BJ (cell line): ENCODE measurements around the gene PDZRN4. TPM values are rescaled to one million over a fixed set of nuclear protein-coding genes. Genes with fewer than 3 reads are reported as not detected.

Source experiments
- CTCF ChIA-PET: fragments of 350-600 bp; formaldehyde crosslinking; extraction: SDS; loops from one replicate; lab custom pipeline; 2021; ENCODE audit warnings: antibody characterized with exemption, inconsistent platforms; lab: Yijun Ruan, JAX
- POLR2A ChIA-PET: fragments of 300-600 bp; sonication (Branson Sonifier 250); formaldehyde crosslinking; extraction: SDS; loops from one replicate; lab custom pipeline; 2021; ENCODE audit warnings: antibody characterized with exemption; lab: Charles Lee
- DNase-seq: peaks from one replicate; pipeline ENCODE4 v3.0.0-alpha.2; 2011; ENCODE audit warnings: low read depth
- H3K27me3 ChIP-seq: 2 replicates; pipeline ENCODE4 v1.6.0; 2011; ENCODE audit warnings: low read length; ENCODE audit not compliant: control insufficient read depth, insufficient read depth
- H3K36me3 ChIP-seq: 2 replicates; pipeline ENCODE4 v1.5.1; 2011; ENCODE audit warnings: low read length; ENCODE audit not compliant: control insufficient read depth, insufficient read depth
- H3K4me3 ChIP-seq: 2 replicates; pipeline ENCODE4 v1.5.1; 2011; ENCODE audit warnings: low read depth, mild to moderate bottlenecking, control low read depth, low read length
- polyA plus RNA-seq: library from polyadenylated mRNA; depleted of rRNA; stranded (reverse); fragments of >200 nt; gene quantifications from 2 replicates; pipeline ENCODE4 v1.2.3, GENCODE V29; 2011
- TF ChIP-seq, protein P1 (sequence below): IDR thresholded peaks from 2 replicates; pipeline ENCODE4 v1.5.1; 2011; ENCODE audit warnings: low read depth, mild to moderate bottlenecking, control low read depth, inconsistent platforms, low read length, moderate library complexity; ENCODE audit not compliant: insufficient read depth

The PDZRN4 gene
- polyA plus RNA-seq, 1 experiment: not detected

DNA sequence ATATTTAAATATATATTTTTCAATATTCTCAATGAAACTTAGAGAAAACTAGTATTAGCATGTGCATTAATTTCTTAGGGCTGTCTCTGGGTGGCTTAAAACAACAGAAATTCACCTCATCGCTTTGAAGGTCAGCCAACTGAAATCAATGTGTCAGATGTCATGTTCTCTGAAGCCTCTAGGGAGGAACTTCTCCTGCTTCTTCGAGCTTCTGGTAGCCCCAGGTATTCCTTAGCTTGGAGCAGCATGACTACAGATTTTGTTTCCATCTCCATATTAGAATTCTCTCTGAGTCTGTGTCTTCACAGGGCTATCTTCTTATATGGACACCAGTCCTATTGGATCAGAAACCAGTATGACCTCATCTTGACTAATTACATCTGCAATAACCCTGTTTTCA, 221.5 kb downstream of the PDZRN4 start:
- CTCF ChIA-PET: no interaction called here
- H3K36me3 ChIP-seq: no peaks in the 10 kb centered on the region
- POLR2A ChIA-PET: no interaction called here
- no peaks in the 10 kb centered on the region for H3K27me3 ChIP-seq
- H3K4me3 ChIP-seq: no peak overlapping the region
- TF ChIP-seq, protein P1, sequence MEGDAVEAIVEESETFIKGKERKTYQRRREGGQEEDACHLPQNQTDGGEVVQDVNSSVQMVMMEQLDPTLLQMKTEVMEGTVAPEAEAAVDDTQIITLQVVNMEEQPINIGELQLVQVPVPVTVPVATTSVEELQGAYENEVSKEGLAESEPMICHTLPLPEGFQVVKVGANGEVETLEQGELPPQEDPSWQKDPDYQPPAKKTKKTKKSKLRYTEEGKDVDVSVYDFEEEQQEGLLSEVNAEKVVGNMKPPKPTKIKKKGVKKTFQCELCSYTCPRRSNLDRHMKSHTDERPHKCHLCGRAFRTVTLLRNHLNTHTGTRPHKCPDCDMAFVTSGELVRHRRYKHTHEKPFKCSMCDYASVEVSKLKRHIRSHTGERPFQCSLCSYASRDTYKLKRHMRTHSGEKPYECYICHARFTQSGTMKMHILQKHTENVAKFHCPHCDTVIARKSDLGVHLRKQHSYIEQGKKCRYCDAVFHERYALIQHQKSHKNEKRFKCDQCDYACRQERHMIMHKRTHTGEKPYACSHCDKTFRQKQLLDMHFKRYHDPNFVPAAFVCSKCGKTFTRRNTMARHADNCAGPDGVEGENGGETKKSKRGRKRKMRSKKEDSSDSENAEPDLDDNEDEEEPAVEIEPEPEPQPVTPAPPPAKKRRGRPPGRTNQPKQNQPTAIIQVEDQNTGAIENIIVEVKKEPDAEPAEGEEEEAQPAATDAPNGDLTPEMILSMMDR: no peak
- DNase-seq: no peak

DNA sequence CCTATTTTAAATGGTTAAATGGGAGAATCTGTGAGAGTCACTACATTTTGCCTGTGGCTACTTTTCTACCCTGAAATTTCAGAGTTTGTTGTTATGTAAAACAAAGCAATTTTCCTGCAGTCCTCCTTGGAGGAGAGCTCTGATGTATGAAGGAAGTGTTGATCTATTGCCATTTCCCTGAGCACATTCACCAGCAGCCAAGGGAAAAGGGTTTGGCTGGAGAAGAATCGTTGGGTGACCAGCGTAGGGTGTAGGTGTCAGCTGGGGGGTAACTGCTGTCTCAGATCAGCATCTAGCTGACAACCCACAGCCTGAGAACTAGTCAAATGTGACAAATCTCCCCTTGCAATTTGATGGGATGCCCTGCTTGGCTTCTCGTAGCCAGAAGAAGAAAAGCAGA, 230.5 kb downstream of the PDZRN4 start:
- no peak for DNase-seq
- no peaks in the 10 kb centered on the region for H3K27me3 ChIP-seq
- H3K36me3 ChIP-seq: no peaks in the 10 kb centered on the region
- POLR2A ChIA-PET: no interaction called here
- TF ChIP-seq, protein P1: no peak
- no peak overlapping the region for H3K4me3 ChIP-seq
- CTCF ChIA-PET: no interaction called here

DNA sequence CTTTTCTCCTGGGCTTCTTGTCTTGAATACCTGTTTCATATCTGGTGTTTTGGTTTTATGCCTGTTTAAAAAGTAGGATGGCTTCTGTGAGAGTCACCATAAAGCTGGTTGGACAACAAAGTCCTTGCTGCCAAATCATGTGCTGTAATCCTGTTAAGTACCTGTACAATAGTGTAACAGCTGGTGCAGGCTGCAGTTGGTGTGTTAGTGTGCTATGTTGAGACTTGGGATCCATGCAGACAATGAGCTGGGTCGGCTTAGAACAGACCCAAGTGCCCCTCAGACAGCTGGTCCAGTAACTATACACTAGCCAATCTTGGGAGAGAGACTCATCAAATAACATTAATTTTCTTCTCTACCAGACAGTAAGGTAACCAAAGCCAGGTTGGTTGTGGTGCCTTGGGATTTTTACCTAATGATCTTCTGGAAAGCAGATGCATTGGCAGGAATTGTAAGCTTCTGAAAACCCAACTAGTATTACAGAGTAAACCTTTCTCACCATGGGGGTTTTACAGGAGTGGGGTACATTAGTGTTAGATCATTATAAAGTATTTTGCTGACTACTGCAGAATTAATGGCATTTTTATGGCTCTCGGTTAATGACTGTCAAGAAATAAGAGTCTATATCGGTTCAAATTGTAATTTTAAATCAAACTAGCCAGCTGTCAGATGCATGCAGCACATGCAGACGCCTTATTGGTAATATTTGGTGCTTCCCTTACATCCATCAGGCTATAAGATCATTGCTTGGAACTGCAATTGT, 231.2 kb downstream of the PDZRN4 start:
- POLR2A ChIA-PET: no interaction called here

DNA sequence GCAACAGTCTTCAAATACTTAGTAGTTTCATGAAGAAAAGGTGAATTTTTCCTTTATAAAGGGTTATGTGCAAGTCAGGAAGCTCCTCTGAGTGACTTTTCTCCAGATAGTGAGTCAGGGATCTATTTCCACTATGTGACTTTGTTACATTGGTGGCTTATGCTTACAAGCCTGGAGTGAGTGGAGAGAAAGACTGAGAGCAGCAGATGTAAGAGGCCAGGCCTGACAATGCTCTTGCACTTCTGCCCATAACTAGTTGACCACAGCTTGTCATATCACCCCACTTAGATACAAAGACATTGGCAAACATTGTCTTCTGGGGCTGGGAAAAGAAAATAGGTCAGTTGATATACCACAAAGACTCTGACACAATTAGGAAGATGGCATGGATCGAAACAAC, 236.5 kb downstream of the PDZRN4 start:
- ChIA-PET CTCF (no interaction called here), POLR2A (no interaction called here)
- no peak for DNase-seq
- no peak overlapping the region for H3K4me3 ChIP-seq
- TF ChIP-seq, protein P1: no peak
- H3K36me3 ChIP-seq: no peaks in the 10 kb centered on the region
- H3K27me3 ChIP-seq: no peaks in the 10 kb centered on the region

More for the DNA sequence above, 231.2 kb downstream of the PDZRN4 start:
- TF ChIP-seq, protein P1: no peak
- CTCF ChIA-PET: no interaction called here
- no peak for DNase-seq
- no peak overlapping the region for H3K4me3 ChIP-seq
- H3K36me3 ChIP-seq: no peaks in the 10 kb centered on the region
- H3K27me3 ChIP-seq: no peaks in the 10 kb centered on the region

DNA sequence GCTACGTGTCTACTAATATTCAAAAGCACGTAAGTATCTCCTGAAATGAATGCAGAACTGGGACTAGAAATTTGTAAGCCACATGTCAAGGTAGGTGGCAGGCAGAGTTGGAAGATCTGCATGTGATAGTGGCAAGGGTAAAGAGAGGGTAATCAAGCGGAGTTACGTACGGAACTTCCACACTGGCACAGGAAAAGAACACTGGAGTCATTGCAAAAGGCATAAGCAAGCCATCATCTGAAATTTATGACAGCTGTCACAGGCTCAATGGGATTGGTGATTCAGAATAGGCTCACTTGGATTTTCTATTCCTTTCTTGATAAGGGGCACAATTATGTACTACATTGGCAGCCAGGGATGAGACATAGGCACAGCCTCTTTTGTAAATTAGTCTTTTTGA, 245.3 kb downstream of the PDZRN4 start:
- Histone ChIP-seq H3K4me3 (no peak overlapping the region), H3K27me3 (no peaks in the 10 kb centered on the region), H3K36me3 (no peaks in the 10 kb centered on the region)
- POLR2A ChIA-PET: no interaction called here
- CTCF ChIA-PET: interaction anchor here (0.6 kb wide), 1 partner anchor 187 kb away, joined by 3 read pairs; no protein-coding TSS in a partner anchor
- TF ChIP-seq, protein P1: no peak
- DNase-seq: no peak
